PFSK-1 (cell line): Measurements from ENCODE around the gene PPFIBP1.

Source experiments
- FOXP2 ChIP-seq: optimal IDR thresholded peaks from 2 replicates; pipeline ENCODE3; 2011; ENCODE audit warnings: borderline replicate concordance, control low read depth, inconsistent platforms; ENCODE audit not compliant: insufficient read depth; ENCODE audit errors: extremely low read length, extremely low read depth
- POLR2AphosphoS5 ChIP-seq: IDR thresholded peaks from 2 replicates; pipeline ENCODE4 v1.6.1; 2012; ENCODE audit warnings: low read depth, mild to moderate bottlenecking, control low read depth, low read length, moderate library complexity
- REST ChIP-seq, 2 experiments: IDR thresholded peaks; 2 replicates each; pipeline versions ENCODE4 v1.6.1 to v1.8.0; 2011 to 2012; ENCODE audit warnings: low read depth in 2 of 2, low read length in 2 of 2, control low read depth in 1 of 2, inconsistent platforms in 1 of 2, mild to moderate bottlenecking in 1 of 2, moderate library complexity in 1 of 2; ENCODE audit not compliant: insufficient read depth in 1 of 2
- SIN3A ChIP-seq: IDR thresholded peaks from 2 replicates; pipeline ENCODE4 v1.6.1; 2012; ENCODE audit warnings: mild to moderate bottlenecking, low read length, moderate library complexity, borderline replicate concordance; ENCODE audit not compliant: insufficient read depth
- TAF1 ChIP-seq: IDR thresholded peaks from 2 replicates; pipeline ENCODE4 v1.6.1; 2012; ENCODE audit warnings: low read length, control low read depth, borderline replicate concordance; ENCODE audit not compliant: insufficient read depth

PPFIBP1 gene

GRCh38 chr12:27531896-27532295, 7.9 kb downstream of the PPFIBP1 start:
- no peak for TF ChIP-seq TAF1
- no peak for TF ChIP-seq FOXP2
- TF ChIP-seq REST (IDR thresholded peaks at IDR 0.05; ENCODE audit: insufficient read depth in 1 of 2, low read depth in 2 of 2, low read length in 2 of 2), result no peak
- TF ChIP-seq POLR2AphosphoS5, result no peak
- TF ChIP-seq SIN3A, result no peak

GRCh38 chr12:27534060-27534764, 10.2 kb downstream of the PPFIBP1 start:
- TF ChIP-seq FOXP2, result no peak
- no peak for TF ChIP-seq REST (IDR thresholded peaks at IDR 0.05; ENCODE audit: insufficient read depth in 1 of 2, low read depth in 2 of 2, low read length in 2 of 2)
- no peak for TF ChIP-seq POLR2AphosphoS5
- TF ChIP-seq SIN3A, result no peak
- no peak for TF ChIP-seq TAF1

- TF ChIP-seq TAF1 (no peak), SIN3A (no peak), REST (IDR thresholded peaks at IDR 0.05; ENCODE audit: insufficient read depth in 1 of 2, low read depth in 2 of 2, low read length in 2 of 2) (no peak), POLR2AphosphoS5 (no peak), FOXP2 (no peak)
These were observed 10.8 kb downstream of the PPFIBP1 start for GRCh38 chr12:27534765-27535161.

GRCh38 chr12:27535318-27535717, 11.3 kb downstream of the PPFIBP1 start:
- TF ChIP-seq FOXP2 (no peak), POLR2AphosphoS5 (no peak), TAF1 (no peak), SIN3A (no peak), REST (IDR thresholded peaks at IDR 0.05; ENCODE audit: insufficient read depth in 1 of 2, low read depth in 2 of 2, low read length in 2 of 2) (no peak)

- TF ChIP-seq FOXP2, result no peak
- no peak for TF ChIP-seq SIN3A
- TF ChIP-seq POLR2AphosphoS5, result no peak
- TF ChIP-seq REST (IDR thresholded peaks at IDR 0.05; ENCODE audit: insufficient read depth in 1 of 2, low read depth in 2 of 2, low read length in 2 of 2), result no peak
- TF ChIP-seq TAF1, result no peak
These were observed 14.1 kb downstream of the PPFIBP1 start for GRCh38 chr12:27537855-27538675.
